ENCODE data around the gene HBQ1.

GRCh38 chr16:193441-193840, 13.2 kb downstream of the HBQ1 start:
- TF ChIP-seq POLR2AphosphoS5 (IDR thresholded peaks at IDR 0.05) (no peak), CTCF (IDR thresholded peaks at IDR 0.05) (no peak), POLR2A (IDR thresholded peaks at IDR 0.05) (no peak), EP300 (IDR thresholded peaks at IDR 0.05; ENCODE audit: low read depth) (no peak)
